Gastroesophageal sphincter (tissue), 4 donors: ENCODE measurements around the gene CFHR3. TPM values are rescaled to one million over a fixed set of nuclear protein-coding genes. Genes with fewer than 3 reads are reported as not detected.
"Not testable (repeated sequence)": the region's sequence is repeated elsewhere in the genome, so short reads cannot be mapped to it uniquely, and the experiment has no call there.

Experiments
- ATAC-seq: fragments of 150-250 bp; one replicate; pipeline ENCODE4 v1.9.1; 2016; ENCODE audit warnings: mild to moderate bottlenecking, moderate library complexity
- H3K27ac ChIP-seq, 4 donors: fragments of 200-600 bp; sonication (generic) in 3 of 4; 1 replicate in 3 of 4; 2 replicates in 1 of 4; pipeline ENCODE4 v1.5.1; 2016 to 2019
- H3K27me3 ChIP-seq: fragments of 200-600 bp; sonication (generic); one replicate; pipeline ENCODE4 v1.5.1; 2019
- H3K36me3 ChIP-seq, 2 donors: fragments of 200-600 bp; sonication (generic); one replicate each; pipeline ENCODE4 v1.5.1; 2019; ENCODE audit warnings: control low read depth in 1 of 2
- H3K4me1 ChIP-seq, 3 donors: fragments of 200-600 bp; sonication (generic); 1 replicate in 2 of 3; 2 replicates in 1 of 3; pipeline ENCODE4 v1.5.1; 2016 to 2019; ENCODE audit warnings: control low read depth in 2 of 3
- H3K4me3 ChIP-seq, 2 donors: fragments of 200-600 bp; sonication (generic); one replicate each; pipeline ENCODE4 v1.5.1; 2019; ENCODE audit warnings: mild to moderate bottlenecking in 1 of 2, moderate library complexity in 1 of 2
- H3K9me3 ChIP-seq, 3 donors: fragments of 200-600 bp; sonication (generic); one replicate each; pipeline ENCODE4 v1.5.1; 2017 to 2019; ENCODE audit warnings: control low read depth in 2 of 3
- CTCF ChIP-seq, 4 experiments: fragments of 200-600 bp in 2 of 4; fragments of 450-650 bp in 2 of 4; sonication (generic) in 1 of 4; IDR thresholded peaks; one replicate each; pipeline ENCODE4 v1.5.1; 2017 to 2019; ENCODE audit warnings: antibody characterized with exemption in 4 of 4, mild to moderate bottlenecking in 2 of 4, moderate library complexity in 2 of 4
- EP300 ChIP-seq: sonication (generic); formaldehyde crosslinking; IDR thresholded peaks from one replicate; pipeline ENCODE4 v1.6.1; 2017; ENCODE audit warnings: antibody characterized with exemption, mild to moderate bottlenecking
- POLR2A ChIP-seq, 2 donors: fragments of 450-650 bp; IDR thresholded peaks; one replicate each; pipeline ENCODE4 v1.6.1; 2017; ENCODE audit warnings: antibody characterized with exemption in 2 of 2, mild to moderate bottlenecking in 2 of 2, moderate library complexity in 1 of 2
- POLR2AphosphoS5 ChIP-seq: sonication (generic); formaldehyde crosslinking; IDR thresholded peaks from one replicate; pipeline ENCODE4 v1.6.1; 2017; ENCODE audit warnings: antibody characterized with exemption
- WGBS, 2 donors: methylation state at CpG; one replicate each; pipeline ENCODE4 v1.1.5; 2018; ENCODE audit warnings: low coverage in 1 of 2; 5-methylcytosine and 5-hydroxymethylcytosine counted together
- total RNA-seq, 4 donors: library from RNA; depleted of rRNA; stranded (reverse); fragments of >200 nt; gene quantifications; one replicate each; pipeline ENCODE4 v1.1.0, GENCODE V29; 2016

The CFHR3 gene
- total RNA-seq, 4 donors from 2014 or later: 0.25 TPM; not detected in 3

DNA sequence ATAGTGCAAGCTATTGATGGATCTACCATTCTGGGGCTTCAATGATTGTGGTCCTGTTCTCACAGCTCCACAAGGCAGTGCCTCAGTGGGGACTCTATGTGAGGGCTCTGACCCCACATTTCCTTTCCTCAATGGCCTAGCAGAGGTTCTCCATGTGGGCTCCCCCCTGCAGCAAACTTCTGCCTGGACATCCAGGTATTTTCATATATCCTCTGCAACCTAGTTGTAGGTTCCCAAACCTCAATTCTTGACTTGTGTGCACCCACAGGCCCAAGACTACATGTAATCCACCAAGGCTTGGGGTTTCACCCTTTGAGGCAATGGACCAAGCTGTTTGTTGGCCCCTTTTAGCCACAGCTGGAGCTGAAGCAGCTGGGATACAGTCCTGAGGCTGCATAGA is 35.9 kb upstream of the CFHR3 start:
- Histone ChIP-seq H3K27ac (no peak overlapping the region), H3K9me3 (no peaks in the 10 kb centered on the region), H3K4me1 (no peaks in the 10 kb centered on the region), H3K36me3 (peaks cover 0 to 24% of the 10 kb centered on the region in 2 donors), H3K4me3 (no peak overlapping the region), H3K27me3 (no peaks in the 10 kb centered on the region)
- TF ChIP-seq POLR2AphosphoS5: no peak
- TF ChIP-seq POLR2A (IDR thresholded peaks at IDR 0.05): no peak
- no peak for TF ChIP-seq EP300
- no peak for TF ChIP-seq CTCF (IDR thresholded peaks at IDR 0.05)
- no peak for ATAC-seq

GRCh38 chr1:196743244-196743643 is 31.4 kb upstream of the CFHR3 start:
- H3K4me1 ChIP-seq, H3K27me3 ChIP-seq, ATAC-seq, H3K27ac ChIP-seq, H3K9me3 ChIP-seq, H3K4me3 ChIP-seq: not testable (repeated sequence)
- peaks cover 0 to 22% of the 10 kb centered on the region in 2 donors for H3K36me3 ChIP-seq
- 29 to 46% methylated on average over 6 of the region's 6 CpGs for WGBS, 2 donors

GRCh38 chr1:196765019-196765740 is 9.5 kb upstream of the CFHR3 start:
- H3K4me1 ChIP-seq, H3K4me3 ChIP-seq, H3K27ac ChIP-seq, H3K27me3 ChIP-seq, H3K9me3 ChIP-seq, ATAC-seq, H3K36me3 ChIP-seq: not testable (repeated sequence)
- WGBS, 2 donors: 74 to 83% methylated on average over 2 to 4 of the region's 4 CpGs

DNA sequence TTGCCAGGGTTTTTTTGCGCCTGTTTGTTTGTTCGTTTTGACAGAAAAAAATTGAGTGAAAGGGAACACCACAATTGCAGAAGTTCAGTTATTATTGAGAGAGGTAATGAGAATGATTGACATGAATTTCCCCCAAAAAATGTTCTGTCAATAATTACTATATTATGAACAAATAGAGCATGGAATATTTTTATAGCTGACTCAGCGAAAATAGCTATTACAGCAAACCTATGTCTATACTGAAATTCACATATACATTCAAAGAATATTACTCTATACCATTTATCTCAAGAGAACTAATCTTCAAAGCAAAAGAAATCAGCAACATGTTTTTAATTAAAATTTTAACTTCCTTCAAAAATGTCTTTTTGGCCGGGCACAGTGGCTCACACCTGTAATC is 4.8 kb upstream of the CFHR3 start:
- not testable (repeated sequence) for H3K4me3 ChIP-seq
- 76 to 98% methylated on average over 4 of the region's 4 CpGs for WGBS, 2 donors

DNA sequence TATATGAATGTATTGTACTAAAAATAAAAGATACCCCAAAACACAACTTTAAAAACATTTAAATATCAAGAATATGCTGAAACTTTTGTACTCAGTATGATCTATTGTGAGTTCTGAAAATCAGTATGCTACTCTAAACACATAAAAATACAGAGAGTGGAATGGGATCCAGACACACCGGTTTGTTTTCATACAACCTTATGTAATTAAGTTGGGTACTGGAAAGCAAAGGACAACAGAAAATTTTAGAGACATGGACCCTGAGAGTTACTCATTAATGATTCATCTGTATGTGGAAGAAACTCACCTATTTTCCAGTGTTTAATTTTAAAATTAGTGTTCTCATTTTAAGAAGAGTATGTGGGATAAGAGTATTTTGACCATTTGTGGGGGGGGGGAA is 927 bp upstream of the CFHR3 start:
- no peaks in the 10 kb centered on the region for H3K36me3 ChIP-seq
- TF ChIP-seq POLR2AphosphoS5: no peak
- TF ChIP-seq EP300: no peak
- no peak for TF ChIP-seq POLR2A (IDR thresholded peaks at IDR 0.05)
- no peak for TF ChIP-seq CTCF (IDR thresholded peaks at IDR 0.05)
- no peak overlapping the region for H3K27ac ChIP-seq
- WGBS, 2 donors: 80% methylated on average over 1 of the region's 1 CpG
- no peaks in the 10 kb centered on the region for H3K27me3 ChIP-seq
- no peaks in the 10 kb centered on the region for H3K4me1 ChIP-seq
- ATAC-seq: no peak
- H3K4me3 ChIP-seq: no peak overlapping the region
- H3K9me3 ChIP-seq: no peaks in the 10 kb centered on the region

More for the DNA sequence above, 4.8 kb upstream of the CFHR3 start:
- not testable (repeated sequence) for H3K9me3 ChIP-seq, H3K27me3 ChIP-seq, ATAC-seq, H3K36me3 ChIP-seq, H3K4me1 ChIP-seq, H3K27ac ChIP-seq

GRCh38 chr1:196774175-196774574 is 465 bp upstream of the CFHR3 start:
- no peaks in the 10 kb centered on the region for H3K4me1 ChIP-seq
- no peaks in the 10 kb centered on the region for H3K27me3 ChIP-seq
- no peaks in the 10 kb centered on the region for H3K36me3 ChIP-seq
- H3K4me3 ChIP-seq: no peak overlapping the region
- TF ChIP-seq EP300: no peak
- TF ChIP-seq CTCF (IDR thresholded peaks at IDR 0.05): no peak
- WGBS, 2 donors: 41 to 55% methylated on average over 2 of the region's 2 CpGs
- no peak for ATAC-seq
- H3K9me3 ChIP-seq: no peaks in the 10 kb centered on the region
- no peak overlapping the region for H3K27ac ChIP-seq

DNA sequence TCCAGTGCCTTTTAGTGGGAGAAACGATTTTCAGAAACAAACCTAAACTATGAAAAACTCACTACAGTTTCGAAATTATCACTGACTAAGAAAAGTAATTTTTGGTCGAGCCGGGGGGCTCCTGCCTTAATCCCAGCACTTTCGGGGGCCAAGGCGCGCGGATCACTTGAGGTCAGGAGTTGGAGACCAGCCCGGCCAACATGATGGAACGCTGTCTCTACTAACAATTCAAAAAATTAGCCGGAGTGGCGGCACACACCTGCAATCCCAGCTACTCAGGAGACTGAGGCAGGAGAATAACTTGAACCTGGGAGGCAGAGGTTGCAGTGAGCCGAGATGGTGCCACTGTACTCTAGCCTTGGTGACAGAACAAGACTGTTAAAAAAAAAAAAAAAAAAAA is 3.0 kb downstream of the CFHR3 start:
- H3K4me1 ChIP-seq: no peaks in the 10 kb centered on the region
- H3K9me3 ChIP-seq: no peaks in the 10 kb centered on the region
- no peak for TF ChIP-seq CTCF (IDR thresholded peaks at IDR 0.05)
- TF ChIP-seq POLR2A (IDR thresholded peaks at IDR 0.05): no peak
- TF ChIP-seq EP300: no peak
- no peak for TF ChIP-seq POLR2AphosphoS5
- WGBS, 2 donors: 79 to 91% methylated on average over 5 to 13 of the region's 13 CpGs
- H3K4me3 ChIP-seq: no peak overlapping the region
- ATAC-seq: no peak
- H3K36me3 ChIP-seq: no peaks in the 10 kb centered on the region
- no peak overlapping the region for H3K27ac ChIP-seq
- no peaks in the 10 kb centered on the region for H3K27me3 ChIP-seq
